ENCODE data around the gene MYO1D.

- TF ChIP-seq CTCF (IDR thresholded peaks at IDR 0.05) (no peak), POLR2A (IDR thresholded peaks at IDR 0.05) (no peak)
Observed at GRCh38 chr17:32849879-32850278, 27.0 kb downstream of the MYO1D start.

Data from body of pancreas (tissue), 4 donors.